Esophagus squamous epithelium (tissue), 5 donors: ENCODE measurements around the gene FLT4. TPM values are rescaled to one million over a fixed set of nuclear protein-coding genes. Genes with fewer than 3 reads are reported as not detected.

Experiments
- DNase-seq: peaks from one replicate; lab custom pipeline; 2025; lab: John Stamatoyannopoulos, UW
- H3K27ac ChIP-seq, 4 donors: fragments of 200-600 bp; sonication (generic); one replicate each; pipeline ENCODE4 v1.5.1; 2016 to 2019; ENCODE audit warnings: mild to moderate bottlenecking in 1 of 4
- H3K27me3 ChIP-seq, 4 donors: fragments of 200-600 bp; sonication (generic); 1 replicate in 3 of 4; 2 replicates in 1 of 4; pipeline versions ENCODE4 v1.5.1 to v1.6.0; 2017 to 2021; ENCODE audit warnings: antibody characterized with exemption in 1 of 4
- H3K36me3 ChIP-seq, 3 donors: fragments of 200-600 bp; sonication (generic); one replicate each; pipeline ENCODE4 v1.5.1; 2016 to 2019
- H3K4me1 ChIP-seq, 3 donors: fragments of 200-600 bp; sonication (generic); one replicate each; pipeline ENCODE4 v1.5.1; 2017 to 2019
- H3K4me3 ChIP-seq, 4 donors: fragments of 200-600 bp; sonication (generic); 1 replicate in 3 of 4; 2 replicates in 1 of 4; pipeline ENCODE4 v1.5.1; 2016 to 2019; ENCODE audit warnings: mild to moderate bottlenecking in 2 of 4, moderate library complexity in 1 of 4
- H3K9me3 ChIP-seq, 3 donors: fragments of 200-600 bp; sonication (generic); one replicate each; pipeline ENCODE4 v1.5.1; 2016 to 2019
- CTCF ChIP-seq, 6 experiments: fragments of 450-650 bp in 4 of 6; fragments of 200-600 bp in 2 of 6; sonication (generic) in 2 of 6; IDR thresholded peaks; one replicate each; pipeline ENCODE4 v1.5.1; 2016 to 2019; ENCODE audit warnings: antibody characterized with exemption in 6 of 6, mild to moderate bottlenecking in 4 of 6, moderate library complexity in 4 of 6
- POLR2A ChIP-seq, 4 donors: fragments of 450-650 bp; IDR thresholded peaks; one replicate each; pipeline ENCODE4 v1.6.1; 2017; ENCODE audit warnings: antibody characterized with exemption in 4 of 4, mild to moderate bottlenecking in 4 of 4, moderate library complexity in 3 of 4
- WGBS, 2 donors: methylation state at CpG; one replicate each; pipeline ENCODE4 v1.1.5; 2018; 5-methylcytosine and 5-hydroxymethylcytosine counted together
- intact Hi-C: fragments of 100-400 bp; cut with DNase I; formaldehyde crosslinking; loops from one replicate; pipeline ENCODE4 v1.15.0; 2022
- total RNA-seq, 4 donors: library from RNA; depleted of rRNA; stranded (reverse); fragments of >200 nt; gene quantifications; one replicate each; pipeline ENCODE4 v1.1.0, GENCODE V29; 2016
- donor health status: DM: yes; HTN: yes; CAD: no.

The FLT4 gene
- total RNA-seq, 4 donors from 2014 or later: 0.97 to 13.5 (median 4.2) TPM

GRCh38 chr5:180643191-180643851 lies 6.1 kb downstream of the FLT4 start:
- H3K27me3 ChIP-seq: peaks cover 0 to 63% (median 0%) of the 10 kb centered on the region in 4 donors
- DNase-seq: no peak
- WGBS, 2 donors: 62 to 63% methylated on average over 13 to 16 of the region's 17 CpGs

GRCh38 chr5:180642779-180643178 lies 6.6 kb downstream of the FLT4 start:
- Histone ChIP-seq H3K9me3 (no peaks in the 10 kb centered on the region), H3K27ac (no peak overlapping the region), H3K36me3 (no peaks in the 10 kb centered on the region), H3K4me1 (peaks cover 0 to 12% (median 0%) of the 10 kb centered on the region in 3 donors), H3K4me3 (no peak overlapping the region), H3K27me3 (peaks cover 0 to 58% (median 0%) of the 10 kb centered on the region in 4 donors)
- intact Hi-C loops: no loop called here
- 72 to 75% methylated on average over 8 to 9 of the region's 9 CpGs for WGBS, 2 donors
- TF ChIP-seq CTCF (IDR thresholded peaks at IDR 0.05): no peak
- no peak for TF ChIP-seq POLR2A (IDR thresholded peaks at IDR 0.05)
- no peak for DNase-seq

More at GRCh38 chr5:180643191-180643851, 6.1 kb downstream of the FLT4 start:
- no peak for TF ChIP-seq CTCF (IDR thresholded peaks at IDR 0.05)
- no peak for TF ChIP-seq POLR2A (IDR thresholded peaks at IDR 0.05)
- intact Hi-C loops: no loop called here
- Histone ChIP-seq H3K36me3 (no peaks in the 10 kb centered on the region), H3K27ac (no peak overlapping the region), H3K4me3 (no peak overlapping the region), H3K4me1 (peaks cover 0 to 12% (median 0%) of the 10 kb centered on the region in 3 donors), H3K9me3 (no peaks in the 10 kb centered on the region)

GRCh38 chr5:180642181-180642775 lies 7.1 kb downstream of the FLT4 start:
- H3K4me3 ChIP-seq: no peak overlapping the region
- intact Hi-C loops: no loop called here
- no peaks in the 10 kb centered on the region for H3K36me3 ChIP-seq
- peaks cover 0 to 53% (median 0%) of the 10 kb centered on the region in 4 donors for H3K27me3 ChIP-seq
- no peak for DNase-seq
- 57 to 81% methylated on average over 4 to 13 of the region's 16 CpGs for WGBS, 2 donors
- peaks cover 0 to 12% (median 0%) of the 10 kb centered on the region in 3 donors for H3K4me1 ChIP-seq
- TF ChIP-seq CTCF (IDR thresholded peaks at IDR 0.05) (no peak), POLR2A (IDR thresholded peaks at IDR 0.05) (no peak)
- no peak overlapping the region for H3K27ac ChIP-seq
- H3K9me3 ChIP-seq: no peaks in the 10 kb centered on the region

GRCh38 chr5:180641566-180641900 lies 7.9 kb downstream of the FLT4 start:
- Histone ChIP-seq H3K4me3 (no peak overlapping the region), H3K36me3 (no peaks in the 10 kb centered on the region), H3K27ac (no peak overlapping the region), H3K4me1 (peaks cover 0 to 9% (median 0%) of the 10 kb centered on the region in 3 donors), H3K27me3 (peaks cover 0 to 45% (median 0%) of the 10 kb centered on the region in 4 donors), H3K9me3 (no peaks in the 10 kb centered on the region)
- 90 to 100% methylated on average over 2 to 3 of the region's 6 CpGs for WGBS, 2 donors
- TF ChIP-seq CTCF (IDR thresholded peaks at IDR 0.05) (no peak), POLR2A (IDR thresholded peaks at IDR 0.05) (no peak)
- intact Hi-C loops: no loop called here
- no peak for DNase-seq

GRCh38 chr5:180640861-180641565 lies 8.4 kb downstream of the FLT4 start:
- DNase-seq: no peak
- intact Hi-C loops: no loop called here
- no peak for TF ChIP-seq CTCF (IDR thresholded peaks at IDR 0.05)
- Histone ChIP-seq H3K9me3 (no peaks in the 10 kb centered on the region), H3K27ac (no peak overlapping the region), H3K36me3 (no peaks in the 10 kb centered on the region), H3K27me3 (peaks cover 0 to 40% (median 0%) of the 10 kb centered on the region in 4 donors), H3K4me1 (peaks cover 0 to 8% (median 0%) of the 10 kb centered on the region in 3 donors), H3K4me3 (no peak overlapping the region)
- 73 to 100% methylated on average over 1 to 2 of the region's 19 CpGs for WGBS, 2 donors
